PC-3 (cell line): Measurements from ENCODE around the gene ULK4. TPM values are rescaled to one million over a fixed set of nuclear protein-coding genes. Genes with fewer than 3 reads are reported as not detected.
A peak's percentile ranks its signal among the peaks of the same experiment; 100 is the strongest.

ENCODE experiments used
- ATAC-seq: fragments of 200-7000 bp; cut with Tn5 transposase; 2 replicates; pipeline ENCODE4 v1.9.1; 2020; ENCODE audit warnings: mild to moderate bottlenecking, moderate library complexity
- BruUV-seq: library from RNA; stranded (reverse); fragments of 400-500 nt; replicated peaks from 2 replicates; lab custom pipeline; 2021; lab: Mats Ljungman, UMichigan
- CTCF ChIA-PET: fragments of 300-600 bp; sonication (Branson Sonifier 250); formaldehyde crosslinking; loops from one replicate; lab custom pipeline; 2022; ENCODE audit warnings: antibody characterized with exemption; lab: Charles Lee
- POLR2A ChIA-PET: fragments of 300-600 bp; sonication (Branson Sonifier 250); formaldehyde crosslinking; loops from one replicate; lab custom pipeline; 2022; ENCODE audit warnings: antibody characterized with exemption; ENCODE audit not compliant: unreplicated experiment; lab: Charles Lee
- DNase-seq: peaks from one replicate; pipeline ENCODE4 v3.0.0-alpha.2; 2015
- H2AFZ ChIP-seq: fragments of 300-600 bp; sonication (generic); 2 replicates; pipeline ENCODE4 v1.6.0; 2016; ENCODE audit warnings: antibody characterized with exemption, low read length
- H3F3A ChIP-seq: fragments of 300-600 bp; sonication (generic); one replicate; pipeline ENCODE4 v1.6.0; 2017; ENCODE audit warnings: antibody characterized with exemption, low read length, control low read depth, mild to moderate bottlenecking; ENCODE audit not compliant: unreplicated experiment
- H3K27ac ChIP-seq: fragments of 300-600 bp; sonication (generic); 2 replicates; pipeline ENCODE4 v1.5.1; 2016; ENCODE audit warnings: mild to moderate bottlenecking, low read length
- H3K27me3 ChIP-seq: fragments of 300-600 bp; sonication (generic); 2 replicates; pipeline ENCODE4 v1.6.1; 2016; ENCODE audit warnings: low read length, mixed read lengths
- H3K36me3 ChIP-seq: fragments of 300-600 bp; sonication (generic); 2 replicates; pipeline ENCODE4 v1.6.1; 2016; ENCODE audit warnings: low read depth, mixed run types, low read length, mixed read lengths
- H3K4me1 ChIP-seq: fragments of 300-600 bp; sonication (generic); 2 replicates; pipeline ENCODE4 v1.5.1; 2016; ENCODE audit warnings: low read length; ENCODE audit not compliant: insufficient read depth
- H3K4me2 ChIP-seq: fragments of 300-600 bp; sonication (generic); 2 replicates; pipeline ENCODE4 v1.6.0; 2016; ENCODE audit warnings: low read length
- H3K4me3 ChIP-seq: fragments of 300-600 bp; sonication (generic); 2 replicates; pipeline ENCODE4 v1.5.1; 2016; ENCODE audit warnings: mild to moderate bottlenecking, low read length, mixed read lengths
- H3K79me2 ChIP-seq: fragments of 300-600 bp; sonication (generic); 2 replicates; pipeline ENCODE4 v1.6.1; 2017; ENCODE audit warnings: low read length, mixed read lengths
- H3K9ac ChIP-seq: fragments of 300-600 bp; sonication (generic); 2 replicates; pipeline ENCODE4 v1.6.0; 2016; ENCODE audit warnings: mild to moderate bottlenecking, low read length
- H3K9me2 ChIP-seq: fragments of 300-600 bp; sonication (generic); replicated peaks from 2 replicates; pipeline ENCODE4 v1.6.1; 2016; ENCODE audit warnings: mixed run types, low read length, mixed read lengths
- H3K9me3 ChIP-seq: fragments of 300-600 bp; sonication (generic); 2 replicates; pipeline ENCODE4 v1.6.1; 2016; ENCODE audit warnings: low read length, mixed read lengths
- H4K20me1 ChIP-seq: fragments of 300-600 bp; sonication (generic); 2 replicates; pipeline ENCODE4 v1.6.1; 2016; ENCODE audit warnings: low read length, mixed read lengths
- CTCF ChIP-seq: fragments of 300-600 bp; sonication (generic); conservative IDR thresholded peaks from 2 replicates; pipeline ENCODE4 v1.5.1; 2017; ENCODE audit warnings: antibody characterized with exemption, low read depth, mild to moderate bottlenecking, low read length
- EZH2 ChIP-seq: fragments of 300-600 bp; sonication (generic); IDR thresholded peaks from one replicate; pipeline ENCODE4 v1.6.1; 2017; ENCODE audit warnings: antibody characterized with exemption, mild to moderate bottlenecking, low read length; ENCODE audit not compliant: unreplicated experiment
- EZH2phosphoT487 ChIP-seq: fragments of 300-600 bp; sonication (generic); IDR thresholded peaks from 2 replicates; pipeline ENCODE4 v1.6.1; 2018; ENCODE audit warnings: mild to moderate bottlenecking, antibody characterized with exemption, low read length, borderline replicate concordance
- intact Hi-C: fragments of 100-400 bp; cut with micrococcal nuclease; formaldehyde crosslinking; loops from 2 replicates; pipeline ENCODE4 v1.9.0; 2023
- total RNA-seq: library from RNA; depleted of rRNA; stranded (reverse); fragments of >200 nt; gene quantifications from 2 replicates; pipeline ENCODE4 v1.2.3, GENCODE V29; 2014

The ULK4 gene
- total RNA-seq, 1 experiment from 2014 or later = 4.8 TPM

GRCh38 chr3:41640076-41640475 is 321.8 kb downstream of the ULK4 start:
- CTCF ChIA-PET = no interaction called here

GRCh38 chr3:41638381-41638780 is 323.5 kb downstream of the ULK4 start:
- no peaks in the 10 kb centered on the region for H3K27me3 ChIP-seq
- no peak overlapping the region for H3K4me2 ChIP-seq
- no peaks in the 10 kb centered on the region for H3K9me3 ChIP-seq
- H4K20me1 ChIP-seq = no peaks in the 10 kb centered on the region
- no peak overlapping the region for H3K4me3 ChIP-seq
- intact Hi-C loops = no loop called here
- H3K9ac ChIP-seq = no peak overlapping the region
- H3K27ac ChIP-seq = no peak overlapping the region
- POLR2A ChIA-PET = no interaction called here
- no peak for TF ChIP-seq CTCF
- TF ChIP-seq EZH2phosphoT487 = no peak
- no peak for TF ChIP-seq EZH2
- H3K79me2 ChIP-seq = no peaks in the 10 kb centered on the region
- H2AFZ ChIP-seq = no peak overlapping the region
- CTCF ChIA-PET = no interaction called here
- DNase-seq (no peak), ATAC-seq (no peak)
- H3K9me2 ChIP-seq = no peaks in the 10 kb centered on the region
- no TSS peak for BruUV-seq
- no peaks in the 10 kb centered on the region for H3F3A ChIP-seq
- H3K4me1 ChIP-seq = no peaks in the 10 kb centered on the region
- no peaks in the 10 kb centered on the region for H3K36me3 ChIP-seq

More at GRCh38 chr3:41640076-41640475, 321.8 kb downstream of the ULK4 start:
- no peak overlapping the region for H2AFZ ChIP-seq
- H3K27me3 ChIP-seq = no peaks in the 10 kb centered on the region
- no peaks in the 10 kb centered on the region for H3K9me2 ChIP-seq
- H3K4me2 ChIP-seq = no peak overlapping the region
- no peaks in the 10 kb centered on the region for H4K20me1 ChIP-seq
- H3K79me2 ChIP-seq = no peaks in the 10 kb centered on the region
- POLR2A ChIA-PET = no interaction called here
- H3K9me3 ChIP-seq = no peaks in the 10 kb centered on the region
- TF ChIP-seq EZH2phosphoT487 = no peak
- TF ChIP-seq EZH2 = no peak
- TF ChIP-seq CTCF = no peak
- no peak overlapping the region for H3K4me3 ChIP-seq
- no peak overlapping the region for H3K9ac ChIP-seq
- DNase-seq = peak; percentile 33
- peak; percentile 57 for ATAC-seq
- H3K4me1 ChIP-seq = no peaks in the 10 kb centered on the region
- no TSS peak for BruUV-seq
- H3K36me3 ChIP-seq = no peaks in the 10 kb centered on the region
- intact Hi-C loops = no loop called here
- H3K27ac ChIP-seq = no peak overlapping the region
- no peaks in the 10 kb centered on the region for H3F3A ChIP-seq

- H3K79me2 ChIP-seq = no peaks in the 10 kb centered on the region
- ATAC-seq (no peak), DNase-seq (no peak)
- H3K27me3 ChIP-seq = peaks cover under 1% of the 10 kb centered on the region; the same call in 1 of the 2 replicates
- no peaks in the 10 kb centered on the region for H3K4me1 ChIP-seq
- no TSS peak for BruUV-seq
- no peaks in the 10 kb centered on the region for H3K36me3 ChIP-seq
- no peak overlapping the region for H3K9ac ChIP-seq
- H3K9me2 ChIP-seq = no peaks in the 10 kb centered on the region
- no peaks in the 10 kb centered on the region for H4K20me1 ChIP-seq
- H2AFZ ChIP-seq = no peak overlapping the region
- TF ChIP-seq EZH2phosphoT487 (no peak), CTCF (no peak), EZH2 (no peak)
- CTCF ChIA-PET = no interaction called here
- H3K4me3 ChIP-seq = no peak overlapping the region
- H3K27ac ChIP-seq = no peak overlapping the region
- no peaks in the 10 kb centered on the region for H3K9me3 ChIP-seq
- H3K4me2 ChIP-seq = no peak overlapping the region
- POLR2A ChIA-PET = no interaction called here
- H3F3A ChIP-seq = no peaks in the 10 kb centered on the region
- intact Hi-C loops = no loop called here
Measured at GRCh38 chr3:41632700-41633099, 329.2 kb downstream of the ULK4 start.
